ENCODE measurements around the gene FAM50A.

FAM50A gene

GRCh38 chrX:154403858-154404257 lies 40.1 kb upstream of the FAM50A start:
- intact Hi-C loops (cut with micrococcal nuclease): loop anchor here (10.0 kb wide), 1 partner anchor 51 kb away; the partner anchor contains the start of gene PLXNA3
- H3K27ac Mint-ChIP-seq: no peak overlapping the region

GRCh38 chrX:154404625-154405192 lies 39.2 kb upstream of the FAM50A start:
- H3K9me3 Mint-ChIP-seq: no peaks in the 10 kb centered on the region
- no peaks in the 10 kb centered on the region for H3K27me3 Mint-ChIP-seq
- no peak overlapping the region for H3K4me3 Mint-ChIP-seq
- H3K36me3 Mint-ChIP-seq (ENCODE audit: low read depth): peaks cover 75% of the 10 kb centered on the region
- no peak overlapping the region for H3K27ac Mint-ChIP-seq
- intact Hi-C loops (cut with micrococcal nuclease): loop anchor here (10.0 kb wide), 1 partner anchor 50 kb away; the partner anchor contains the start of gene PLXNA3
- peaks cover 33% of the 10 kb centered on the region for H3K4me1 Mint-ChIP-seq (ENCODE audit: low read depth)

More at GRCh38 chrX:154403858-154404257, 40.1 kb upstream of the FAM50A start:
- no peak overlapping the region for H3K4me3 Mint-ChIP-seq
- H3K9me3 Mint-ChIP-seq: no peaks in the 10 kb centered on the region
- H3K27me3 Mint-ChIP-seq: no peaks in the 10 kb centered on the region
- H3K36me3 Mint-ChIP-seq (ENCODE audit: low read depth): peaks cover 75% of the 10 kb centered on the region
- peaks cover 31% of the 10 kb centered on the region for H3K4me1 Mint-ChIP-seq (ENCODE audit: low read depth)

- Mint-ChIP-seq H3K9me3 (no peaks in the 10 kb centered on the region), H3K4me3 (peak overlapping the region; percentile 91), H3K27me3 (no peaks in the 10 kb centered on the region), H3K36me3 (ENCODE audit: low read depth) (peaks cover 47% of the 10 kb centered on the region), H3K27ac (peak overlapping the region; percentile 85), H3K4me1 (ENCODE audit: low read depth) (peaks cover 38% of the 10 kb centered on the region)
- intact Hi-C loops (cut with micrococcal nuclease): loop anchor here (10.0 kb wide), 1 partner anchor 46 kb away; the partner anchor contains the start of gene PLXNA3
These were observed 35.2 kb upstream of the FAM50A start for GRCh38 chrX:154408659-154409221.

GRCh38 chrX:154409222-154409871 lies 34.6 kb upstream of the FAM50A start, which contains the start of gene DNASE1L1:
Gene DNASE1L1, minus strand, starts transcription at chrX:154409254. Its CDS starts 3,686 bp downstream, at chrX:154405568.
- peak within 1 kb of the TSS; percentile 91 for H3K4me3 Mint-ChIP-seq
- H3K27ac Mint-ChIP-seq: peak within 1 kb of the TSS; percentile 85
- intact Hi-C loops (cut with micrococcal nuclease): loop anchor here (10.0 kb wide), 1 partner anchor 45 kb away; the partner anchor contains the start of gene PLXNA3
- no peaks in the 10 kb centered on the region for H3K9me3 Mint-ChIP-seq
- H3K36me3 Mint-ChIP-seq (ENCODE audit: low read depth): peaks cover 45% of the 10 kb centered on the region
- no peaks in the 10 kb centered on the region for H3K27me3 Mint-ChIP-seq
- H3K4me1 Mint-ChIP-seq (ENCODE audit: low read depth): peaks cover 36% of the 10 kb centered on the region

GRCh38 chrX:154411981-154412340 lies 32.0 kb upstream of the FAM50A start:
- no peaks in the 10 kb centered on the region for H3K27me3 Mint-ChIP-seq
- no peaks in the 10 kb centered on the region for H3K9me3 Mint-ChIP-seq
- peaks cover 52% of the 10 kb centered on the region for H3K36me3 Mint-ChIP-seq (ENCODE audit: low read depth)
- intact Hi-C loops (cut with micrococcal nuclease): loop anchor here (2.0 kb wide), 1 partner anchor 19 kb away; no protein-coding TSS in a partner anchor
- H3K4me1 Mint-ChIP-seq (ENCODE audit: low read depth): peaks cover 35% of the 10 kb centered on the region
- H3K27ac Mint-ChIP-seq: peak overlapping the region; percentile 89
- peak overlapping the region; percentile 92 for H3K4me3 Mint-ChIP-seq

GRCh38 chrX:154412468-154412867 lies 31.5 kb upstream of the FAM50A start:
- peak overlapping the region; percentile 92 for H3K4me3 Mint-ChIP-seq
- no peaks in the 10 kb centered on the region for H3K27me3 Mint-ChIP-seq
- H3K4me1 Mint-ChIP-seq (ENCODE audit: low read depth): peaks cover 40% of the 10 kb centered on the region
- H3K27ac Mint-ChIP-seq: peak overlapping the region; percentile 89
- peaks cover 57% of the 10 kb centered on the region for H3K36me3 Mint-ChIP-seq (ENCODE audit: low read depth)
- H3K9me3 Mint-ChIP-seq: no peaks in the 10 kb centered on the region
- intact Hi-C loops (cut with micrococcal nuclease): loop anchor here (2.0 kb wide), 1 partner anchor 18 kb away; no protein-coding TSS in a partner anchor

- Mint-ChIP-seq H3K27ac (no peak overlapping the region), H3K27me3 (no peaks in the 10 kb centered on the region), H3K36me3 (ENCODE audit: low read depth) (peaks cover 57% of the 10 kb centered on the region), H3K9me3 (no peaks in the 10 kb centered on the region), H3K4me3 (peak overlapping the region; percentile 92), H3K4me1 (ENCODE audit: low read depth) (peaks cover 39% of the 10 kb centered on the region)
- intact Hi-C loops (cut with micrococcal nuclease): loop anchor here (2.0 kb wide), 1 partner anchor 18 kb away; no protein-coding TSS in a partner anchor
These were observed 30.8 kb upstream of the FAM50A start for GRCh38 chrX:154413142-154413541.

- H3K36me3 Mint-ChIP-seq (ENCODE audit: low read depth): peaks cover 81% of the 10 kb centered on the region
- intact Hi-C loops (cut with micrococcal nuclease): no loop called here
- H3K9me3 Mint-ChIP-seq: no peaks in the 10 kb centered on the region
- H3K27ac Mint-ChIP-seq: peak overlapping the region; percentile 29
- no peaks in the 10 kb centered on the region for H3K27me3 Mint-ChIP-seq
- H3K4me3 Mint-ChIP-seq: no peak overlapping the region
- peaks cover 31% of the 10 kb centered on the region for H3K4me1 Mint-ChIP-seq (ENCODE audit: low read depth)
These were observed 26.8 kb upstream of the FAM50A start for GRCh38 chrX:154417157-154417556.

- peaks cover 66% of the 10 kb centered on the region for H3K36me3 Mint-ChIP-seq (ENCODE audit: low read depth)
- H3K27ac Mint-ChIP-seq: peak overlapping the region; percentile 39
- H3K4me3 Mint-ChIP-seq: no peak overlapping the region
- no peaks in the 10 kb centered on the region for H3K9me3 Mint-ChIP-seq
- H3K27me3 Mint-ChIP-seq: no peaks in the 10 kb centered on the region
- intact Hi-C loops (cut with micrococcal nuclease): no loop called here
- peaks cover 24% of the 10 kb centered on the region for H3K4me1 Mint-ChIP-seq (ENCODE audit: low read depth)
These were observed 24.8 kb upstream of the FAM50A start for GRCh38 chrX:154419189-154419588.

- Mint-ChIP-seq H3K4me1 (ENCODE audit: low read depth) (peaks cover 29% of the 10 kb centered on the region), H3K4me3 (no peak overlapping the region), H3K36me3 (ENCODE audit: low read depth) (peaks cover 66% of the 10 kb centered on the region), H3K27ac (no peak overlapping the region), H3K9me3 (no peaks in the 10 kb centered on the region), H3K27me3 (no peaks in the 10 kb centered on the region)
- intact Hi-C loops (cut with micrococcal nuclease): no loop called here
These were observed 24.1 kb upstream of the FAM50A start for GRCh38 chrX:154419688-154420401.

- no peaks in the 10 kb centered on the region for H3K27me3 Mint-ChIP-seq
- H3K4me1 Mint-ChIP-seq (ENCODE audit: low read depth): peaks cover 29% of the 10 kb centered on the region
- H3K4me3 Mint-ChIP-seq: no peak overlapping the region
- H3K36me3 Mint-ChIP-seq (ENCODE audit: low read depth): peaks cover 61% of the 10 kb centered on the region
- no peaks in the 10 kb centered on the region for H3K9me3 Mint-ChIP-seq
- no peak overlapping the region for H3K27ac Mint-ChIP-seq
- intact Hi-C loops (cut with micrococcal nuclease): no loop called here
These were observed 23.6 kb upstream of the FAM50A start for GRCh38 chrX:154420402-154420756.

- peak overlapping the region; percentile 81 for H3K4me3 Mint-ChIP-seq
- peaks cover 31% of the 10 kb centered on the region for H3K36me3 Mint-ChIP-seq (ENCODE audit: low read depth)
- peak overlapping the region; percentile 89 for H3K27ac Mint-ChIP-seq
- intact Hi-C loops (cut with micrococcal nuclease): no loop called here
- H3K27me3 Mint-ChIP-seq: no peaks in the 10 kb centered on the region
- H3K4me1 Mint-ChIP-seq (ENCODE audit: low read depth): peaks cover 37% of the 10 kb centered on the region
- no peaks in the 10 kb centered on the region for H3K9me3 Mint-ChIP-seq
These were observed 16.8 kb upstream of the FAM50A start for GRCh38 chrX:154426916-154427770.

All from dendritic cell treated with granulocyte-macrophage colony-stimulating factor and Interleukin-4, amounts not matched to agents 40 ng/mL and 50 ng/mL, for 4 days (primary cell).